ENCODE results near the gene RNF31. TPM values are rescaled to one million over a fixed set of nuclear protein-coding genes. Genes with fewer than 3 reads are reported as not detected.

Gene RNF31
- total RNA-seq, 2 donors from 2014 or later, result 75.5 to 82.9 TPM

DNA sequence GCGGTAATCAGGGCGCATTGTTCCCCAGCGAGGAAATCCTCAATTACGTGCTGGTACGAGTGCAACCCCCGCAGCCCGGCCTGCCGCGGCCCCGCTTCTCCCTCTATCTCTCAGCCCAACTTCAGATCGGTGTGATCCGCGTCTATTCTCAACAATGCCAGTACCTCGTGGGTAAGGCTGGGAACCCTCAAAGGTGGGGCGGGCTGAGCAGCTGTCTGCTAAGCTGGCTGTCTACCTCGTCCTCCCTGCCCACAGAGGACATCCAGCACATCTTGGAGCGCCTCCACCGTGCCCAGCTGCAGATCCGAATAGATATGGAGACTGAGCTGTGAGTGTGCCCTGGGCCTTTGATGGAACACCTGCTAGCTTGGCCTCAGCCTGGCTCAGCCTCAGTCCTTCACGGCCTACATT lies 25.6 kb downstream of the RNF31 start:
- H3K9me3 Mint-ChIP-seq, result no peaks in the 10 kb centered on the region
- Histone ChIP-seq H3K27me3 (ENCODE audit: control insufficient read depth, insufficient read depth, low read length, poor library complexity, severe bottlenecking) (no peaks in the 10 kb centered on the region), H3K4me1 (ENCODE audit: control insufficient read depth, insufficient read depth, low read length) (no peaks in the 10 kb centered on the region), H3K9ac (ENCODE audit: extremely low read depth, low read length, poor library complexity, severe bottlenecking) (no peak overlapping the region), H3K4me3 (ENCODE audit: low read length) (peak overlapping the region; percentile 85), H3K9me3 (ENCODE audit: control insufficient read depth, low read length) (no peaks in the 10 kb centered on the region), H3K27ac (ENCODE audit: low read depth, low read length) (no peak overlapping the region), H3K36me3 (ENCODE audit: control insufficient read depth, insufficient read depth, low read length) (peaks cover 7% of the 10 kb centered on the region)
- TF ChIP-seq, protein P1, sequence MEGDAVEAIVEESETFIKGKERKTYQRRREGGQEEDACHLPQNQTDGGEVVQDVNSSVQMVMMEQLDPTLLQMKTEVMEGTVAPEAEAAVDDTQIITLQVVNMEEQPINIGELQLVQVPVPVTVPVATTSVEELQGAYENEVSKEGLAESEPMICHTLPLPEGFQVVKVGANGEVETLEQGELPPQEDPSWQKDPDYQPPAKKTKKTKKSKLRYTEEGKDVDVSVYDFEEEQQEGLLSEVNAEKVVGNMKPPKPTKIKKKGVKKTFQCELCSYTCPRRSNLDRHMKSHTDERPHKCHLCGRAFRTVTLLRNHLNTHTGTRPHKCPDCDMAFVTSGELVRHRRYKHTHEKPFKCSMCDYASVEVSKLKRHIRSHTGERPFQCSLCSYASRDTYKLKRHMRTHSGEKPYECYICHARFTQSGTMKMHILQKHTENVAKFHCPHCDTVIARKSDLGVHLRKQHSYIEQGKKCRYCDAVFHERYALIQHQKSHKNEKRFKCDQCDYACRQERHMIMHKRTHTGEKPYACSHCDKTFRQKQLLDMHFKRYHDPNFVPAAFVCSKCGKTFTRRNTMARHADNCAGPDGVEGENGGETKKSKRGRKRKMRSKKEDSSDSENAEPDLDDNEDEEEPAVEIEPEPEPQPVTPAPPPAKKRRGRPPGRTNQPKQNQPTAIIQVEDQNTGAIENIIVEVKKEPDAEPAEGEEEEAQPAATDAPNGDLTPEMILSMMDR (conservative IDR thresholded peaks at IDR 0.05), result no peak
- WGBS, 2 experiments (ENCODE audit: insufficient coverage in 1 of 2, insufficient read length in 1 of 2), result 91 to 98% methylated on average over 11 to 20 of the region's 20 CpGs
- H3K27me3 Mint-ChIP-seq (ENCODE audit: insufficient read depth), result no peaks in the 10 kb centered on the region
- H3K36me3 Mint-ChIP-seq (ENCODE audit: low read depth), result peaks cover 29% of the 10 kb centered on the region
- no peaks in the 10 kb centered on the region for H3K4me1 Mint-ChIP-seq
- no peak for DNase-seq
- H3K4me3 Mint-ChIP-seq, result peak overlapping the region; percentile 76
- no peak overlapping the region for H3K27ac Mint-ChIP-seq

DNA sequence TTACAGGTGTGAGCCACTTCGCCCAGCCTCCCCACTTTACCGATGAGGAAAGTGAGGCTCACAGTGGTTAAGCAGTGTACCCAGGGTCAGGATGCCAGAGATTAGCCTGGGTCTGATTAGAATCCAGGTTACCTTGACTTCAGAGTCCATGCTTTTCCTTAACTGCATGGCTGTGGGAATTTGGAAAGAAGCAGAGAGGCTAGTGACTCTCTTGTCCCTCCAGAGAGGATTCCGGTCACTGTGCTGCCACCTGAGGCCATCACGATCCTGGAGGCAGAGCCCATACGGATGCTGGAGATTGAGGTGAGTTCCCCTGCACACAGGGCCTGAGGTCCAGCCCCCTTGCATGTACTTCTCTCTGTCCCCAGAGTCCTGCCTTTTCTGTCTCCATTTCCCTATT lies 29.3 kb downstream of the RNF31 start:
- H3K9me3 Mint-ChIP-seq, result no peaks in the 10 kb centered on the region
- Histone ChIP-seq H3K9me3 (ENCODE audit: control insufficient read depth, low read length) (no peaks in the 10 kb centered on the region), H3K36me3 (ENCODE audit: control insufficient read depth, insufficient read depth, low read length) (peaks cover 35% of the 10 kb centered on the region), H3K9ac (ENCODE audit: extremely low read depth, low read length, poor library complexity, severe bottlenecking) (no peak overlapping the region), H3K27ac (ENCODE audit: low read depth, low read length) (no peak overlapping the region), H3K27me3 (ENCODE audit: control insufficient read depth, insufficient read depth, low read length, poor library complexity, severe bottlenecking) (no peaks in the 10 kb centered on the region), H3K4me1 (ENCODE audit: control insufficient read depth, insufficient read depth, low read length) (no peaks in the 10 kb centered on the region), H3K4me3 (ENCODE audit: low read length) (no peak overlapping the region)
- H3K4me3 Mint-ChIP-seq, result no peak overlapping the region
- H3K27ac Mint-ChIP-seq, result no peak overlapping the region
- peaks cover 54% of the 10 kb centered on the region for H3K36me3 Mint-ChIP-seq (ENCODE audit: low read depth)
- no peak for DNase-seq
- no peaks in the 10 kb centered on the region for H3K27me3 Mint-ChIP-seq (ENCODE audit: insufficient read depth)
- 91 to 93% methylated on average over 5 of the region's 5 CpGs for WGBS, 2 experiments (ENCODE audit: insufficient coverage in 1 of 2, insufficient read length in 1 of 2)
- no peaks in the 10 kb centered on the region for H3K4me1 Mint-ChIP-seq
- TF ChIP-seq, protein P1 (conservative IDR thresholded peaks at IDR 0.05), result no peak

DNA sequence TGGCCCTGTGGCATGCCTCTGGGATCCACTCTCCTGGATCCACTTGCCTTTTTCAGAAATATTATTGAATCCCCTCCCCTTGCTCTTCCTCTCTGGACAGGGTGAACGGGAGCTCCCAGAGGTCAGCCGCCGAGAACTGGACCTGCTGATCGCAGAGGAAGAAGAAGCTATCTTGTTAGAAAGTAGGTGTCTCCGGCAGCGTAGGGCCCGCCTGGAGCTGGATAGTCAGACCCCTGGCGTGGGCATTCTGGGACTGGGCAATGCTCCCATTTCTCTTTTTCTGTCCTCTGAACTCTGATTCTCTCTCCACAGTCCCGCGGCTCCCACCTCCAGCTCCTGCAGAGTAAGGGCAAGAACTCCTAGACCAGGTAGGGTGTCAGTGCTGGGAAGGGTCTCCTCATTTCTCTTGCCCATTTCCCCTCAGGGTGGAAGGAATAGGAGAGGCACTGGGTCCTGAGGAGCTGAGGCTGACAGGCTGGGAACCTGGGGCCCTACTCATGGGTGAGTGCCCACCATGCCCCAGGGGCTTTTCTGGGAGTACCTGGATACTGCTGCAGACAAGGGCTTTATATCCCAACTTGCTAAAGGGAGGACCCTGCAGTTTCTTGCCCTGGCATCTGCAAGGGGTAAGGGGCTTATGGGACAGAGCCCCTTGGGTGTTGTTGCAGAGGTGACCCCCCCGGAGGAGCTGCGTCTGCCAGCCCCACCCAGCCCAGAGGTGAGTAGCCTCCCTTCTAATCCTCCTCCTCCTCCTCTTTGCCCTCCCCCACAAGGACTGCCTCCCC lies 29.9 kb downstream of the RNF31 start:
- Histone ChIP-seq H3K9me3 (ENCODE audit: control insufficient read depth, low read length) (no peaks in the 10 kb centered on the region), H3K4me3 (ENCODE audit: low read length) (no peak overlapping the region), H3K27ac (ENCODE audit: low read depth, low read length) (no peak overlapping the region), H3K9ac (ENCODE audit: extremely low read depth, low read length, poor library complexity, severe bottlenecking) (no peak overlapping the region), H3K4me1 (ENCODE audit: control insufficient read depth, insufficient read depth, low read length) (no peaks in the 10 kb centered on the region), H3K36me3 (ENCODE audit: control insufficient read depth, insufficient read depth, low read length) (peaks cover 35% of the 10 kb centered on the region), H3K27me3 (ENCODE audit: control insufficient read depth, insufficient read depth, low read length, poor library complexity, severe bottlenecking) (no peaks in the 10 kb centered on the region)
- Mint-ChIP-seq H3K4me3 (no peak overlapping the region), H3K36me3 (ENCODE audit: low read depth) (peaks cover 54% of the 10 kb centered on the region), H3K27ac (peak overlapping the region; percentile 19), H3K27me3 (ENCODE audit: insufficient read depth) (no peaks in the 10 kb centered on the region), H3K4me1 (no peaks in the 10 kb centered on the region), H3K9me3 (no peaks in the 10 kb centered on the region)
- 94 to 98% methylated on average over 7 to 12 of the region's 12 CpGs for WGBS, 2 experiments (ENCODE audit: insufficient coverage in 1 of 2, insufficient read length in 1 of 2)
- TF ChIP-seq, protein P1 (conservative IDR thresholded peaks at IDR 0.05), result no peak
- DNase-seq, result no peak
